HT-29 (cell line): ENCODE measurements around the gene NBPF15. TPM values are rescaled to one million over a fixed set of nuclear protein-coding genes. Genes with fewer than 3 reads are reported as not detected.

Experiments used
- small RNA-seq: library from RNA; depleted of rRNA; stranded (forward); fragments of <200 nt; gene quantifications from one replicate; pipeline ENCODE3, GENCODE V24; 2014
- total RNA-seq: library from RNA; depleted of rRNA; stranded (reverse); fragments of >200 nt; shearing (Covaris generic); gene quantifications from 2 replicates; pipeline ENCODE4 v1.2.3, GENCODE V29; 2014; rRNA removed

NBPF15 gene
- total RNA-seq, 1 experiment from 2014 or later = 17.7 TPM

Small RNA genes lying within 50 kb of the gene (small RNA-seq; reads per million reads assigned to genes)
- gene AC246785.4 (not detected), gene RNVU1-15 (288 reads per million, percentile 98 among the genes with 10 or more reads in this experiment)

Other genes starting within 250 kb of the NBPF15 start
- not detected in 2 replicates for gene PPIAL4E, start 88.0 kb downstream of the NBPF15 start, total RNA-seq
- gene PPIAL4F, start 131.2 kb upstream of the NBPF15 start, total RNA-seq = not detected in 2 replicates